ENCODE data around the gene FNDC3B. TPM values are rescaled to one million over a fixed set of nuclear protein-coding genes. Genes with fewer than 3 reads are reported as not detected.

FNDC3B gene
- total RNA-seq, 1 donor from 2014 or later = 103 TPM

GRCh38 chr3:172167892-172168648 lies 128.7 kb downstream of the FNDC3B start:
- DNase-seq (ENCODE audit: low spot score) = no peak

GRCh38 chr3:172170073-172170709 lies 130.8 kb downstream of the FNDC3B start:
- no peak for DNase-seq (ENCODE audit: low spot score)

GRCh38 chr3:172170841-172171240 lies 131.5 kb downstream of the FNDC3B start:
- DNase-seq (ENCODE audit: low spot score) = no peak

GRCh38 chr3:172171396-172172075 lies 132.2 kb downstream of the FNDC3B start:
- no peak for DNase-seq (ENCODE audit: low spot score)

- no peak for DNase-seq (ENCODE audit: low spot score)
Measured at GRCh38 chr3:172173316-172174254, 134.2 kb downstream of the FNDC3B start.

GRCh38 chr3:172174513-172175253 lies 135.3 kb downstream of the FNDC3B start:
- DNase-seq (ENCODE audit: low spot score) = no peak

- DNase-seq (ENCODE audit: low spot score) = no peak
Measured at GRCh38 chr3:172175254-172175599, 135.8 kb downstream of the FNDC3B start.

- DNase-seq (ENCODE audit: low spot score) = no peak
Measured at GRCh38 chr3:172176061-172176770, 136.8 kb downstream of the FNDC3B start.

GRCh38 chr3:172177046-172177445 lies 137.7 kb downstream of the FNDC3B start:
- DNase-seq (ENCODE audit: low spot score) = no peak

GRCh38 chr3:172177803-172178316 lies 138.5 kb downstream of the FNDC3B start:
- DNase-seq (ENCODE audit: low spot score) = no peak

- DNase-seq (ENCODE audit: low spot score) = no peak
Measured at GRCh38 chr3:172179680-172180399, 140.5 kb downstream of the FNDC3B start.

GRCh38 chr3:172180473-172180872 lies 141.1 kb downstream of the FNDC3B start:
- no peak for DNase-seq (ENCODE audit: low spot score)

- DNase-seq (ENCODE audit: low spot score) = no peak
Measured at GRCh38 chr3:172181932-172182586, 142.7 kb downstream of the FNDC3B start.

GRCh38 chr3:172182797-172183196 lies 143.4 kb downstream of the FNDC3B start:
- no peak for DNase-seq (ENCODE audit: low spot score)

- DNase-seq (ENCODE audit: low spot score) = no peak
Measured at GRCh38 chr3:172184106-172184822, 144.9 kb downstream of the FNDC3B start.

- DNase-seq (ENCODE audit: low spot score) = no peak
Measured at GRCh38 chr3:172185907-172186306, 146.5 kb downstream of the FNDC3B start.

- DNase-seq (ENCODE audit: low spot score) = no peak
Measured at GRCh38 chr3:172186607-172187006, 147.2 kb downstream of the FNDC3B start.

GRCh38 chr3:172187511-172187910 lies 148.1 kb downstream of the FNDC3B start:
- DNase-seq (ENCODE audit: low spot score) = no peak

Data from mucosa of gallbladder (tissue), 1 donor.